RPMI7951 (cell line): ENCODE measurements around the gene GLIPR1L2. TPM values are rescaled to one million over a fixed set of nuclear protein-coding genes. Genes with fewer than 3 reads are reported as not detected.

ENCODE experiments used
- DNase-seq: peaks from one replicate; pipeline ENCODE4 v3.0.0-alpha.2; 2012; ENCODE audit warnings: low read depth
- total RNA-seq: library from RNA; depleted of rRNA; stranded (reverse); fragments of >200 nt; shearing (Covaris generic); gene quantifications from 2 replicates; pipeline ENCODE4 v1.2.3, GENCODE V29; 2014; rRNA removed

The GLIPR1L2 gene
- total RNA-seq, 1 experiment from 2014 or later: 0.36 TPM

DNA sequence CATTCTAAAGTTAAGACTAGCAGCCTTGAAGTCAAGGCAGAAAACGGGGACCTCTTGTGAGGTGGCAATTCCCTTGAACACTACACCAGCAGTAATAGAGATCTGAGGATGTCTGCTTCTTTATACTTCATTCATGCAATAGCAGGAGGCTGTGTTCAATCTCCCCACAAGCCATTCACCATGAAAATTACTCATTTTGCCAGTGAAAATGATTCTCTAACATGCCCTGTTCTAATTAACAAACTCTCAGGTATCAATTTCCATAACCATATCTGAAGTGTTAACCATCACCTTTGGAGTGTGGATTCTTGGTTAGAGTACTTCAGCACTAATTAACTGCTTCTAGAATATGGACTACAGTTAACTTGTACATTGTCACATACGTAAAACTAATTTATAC lies 86.2 kb downstream of the GLIPR1L2 start:
- no peak for DNase-seq

DNA sequence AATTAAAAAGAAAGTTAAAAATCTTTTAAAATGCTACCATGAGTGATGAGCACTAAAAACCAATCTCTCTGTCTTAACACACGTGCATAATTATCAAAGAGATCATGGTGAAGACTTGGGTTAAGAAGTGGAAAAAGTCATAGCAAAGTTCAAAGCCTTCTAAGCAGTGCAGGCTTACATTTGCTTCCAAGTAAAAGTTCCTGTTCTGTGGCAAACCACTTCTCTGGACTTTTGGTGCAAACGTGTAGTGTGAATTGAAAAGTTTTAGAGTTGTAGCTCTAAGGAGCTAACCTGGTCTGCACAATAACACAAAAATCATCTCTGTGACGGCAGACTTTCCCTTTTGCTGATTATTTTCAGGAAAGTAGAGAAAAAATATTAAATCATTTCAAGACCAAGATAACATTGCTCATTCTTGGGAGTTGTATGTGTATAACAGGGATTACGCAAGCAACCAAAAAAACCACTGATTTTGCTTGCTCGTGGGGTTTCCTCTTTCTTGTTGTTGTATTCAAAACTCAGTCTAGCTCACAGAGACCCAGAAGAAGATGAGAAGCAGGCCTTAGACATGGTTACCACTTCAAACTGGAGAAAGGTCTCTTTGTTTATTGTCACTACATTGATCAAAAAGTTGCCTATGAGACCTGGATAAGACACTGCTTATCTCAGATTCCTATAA lies 87.4 kb downstream of the GLIPR1L2 start:
- DNase-seq: peak; percentile 27

DNA sequence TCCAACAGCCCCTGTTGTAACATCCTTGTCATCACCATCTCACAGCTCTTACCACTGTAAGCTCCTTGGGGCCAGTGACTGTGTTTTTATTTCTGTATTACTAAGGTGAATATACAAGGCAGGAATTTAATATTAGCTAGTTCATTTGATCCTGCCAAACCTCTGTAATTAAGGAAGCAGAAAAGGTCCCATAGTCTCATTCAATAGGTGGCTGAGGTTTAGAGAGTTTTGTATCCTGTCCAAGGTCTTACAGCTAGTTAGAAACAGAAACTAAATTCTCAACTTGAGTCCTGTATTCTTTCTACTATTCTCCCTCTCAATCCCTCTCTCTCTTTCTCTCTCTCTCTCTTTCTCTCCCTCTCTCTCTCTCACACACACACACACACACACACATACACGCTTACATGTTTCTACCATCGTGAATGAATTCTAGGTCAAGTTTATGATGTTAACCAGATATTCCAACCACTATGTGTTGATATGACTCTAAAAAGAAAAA lies 89.1 kb downstream of the GLIPR1L2 start:
- peak; percentile 50 for DNase-seq

DNA sequence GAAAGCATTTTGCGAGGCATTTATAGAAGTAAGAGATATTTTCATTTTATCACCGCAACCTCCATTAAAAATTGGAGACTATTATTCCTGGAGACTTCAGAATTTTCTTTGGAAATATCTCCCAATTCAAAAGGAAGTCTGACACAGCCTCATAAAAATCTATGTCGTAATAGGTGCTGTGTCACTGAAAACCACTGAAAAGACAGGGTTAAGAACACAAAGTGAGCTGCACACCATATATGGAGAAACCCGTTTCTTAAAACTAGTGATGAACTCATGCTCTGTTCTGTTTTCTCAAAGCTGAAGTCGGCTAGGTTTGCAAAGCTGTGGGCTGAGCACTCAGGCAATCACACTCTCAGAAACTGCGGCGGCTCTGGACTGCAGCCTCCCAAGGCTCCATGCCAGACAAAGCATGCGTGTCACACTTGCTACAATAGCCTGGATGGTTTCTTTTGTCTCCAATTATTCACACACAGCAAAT lies 89.6 kb downstream of the GLIPR1L2 start, which contains the start of gene GLIPR1:
Gene GLIPR1 (plus strand): TSS at position 287 of the 481 bp plus-strand sequence. CDS start 126 bp downstream, at position 413.
- DNase-seq: peak; percentile 96

DNA sequence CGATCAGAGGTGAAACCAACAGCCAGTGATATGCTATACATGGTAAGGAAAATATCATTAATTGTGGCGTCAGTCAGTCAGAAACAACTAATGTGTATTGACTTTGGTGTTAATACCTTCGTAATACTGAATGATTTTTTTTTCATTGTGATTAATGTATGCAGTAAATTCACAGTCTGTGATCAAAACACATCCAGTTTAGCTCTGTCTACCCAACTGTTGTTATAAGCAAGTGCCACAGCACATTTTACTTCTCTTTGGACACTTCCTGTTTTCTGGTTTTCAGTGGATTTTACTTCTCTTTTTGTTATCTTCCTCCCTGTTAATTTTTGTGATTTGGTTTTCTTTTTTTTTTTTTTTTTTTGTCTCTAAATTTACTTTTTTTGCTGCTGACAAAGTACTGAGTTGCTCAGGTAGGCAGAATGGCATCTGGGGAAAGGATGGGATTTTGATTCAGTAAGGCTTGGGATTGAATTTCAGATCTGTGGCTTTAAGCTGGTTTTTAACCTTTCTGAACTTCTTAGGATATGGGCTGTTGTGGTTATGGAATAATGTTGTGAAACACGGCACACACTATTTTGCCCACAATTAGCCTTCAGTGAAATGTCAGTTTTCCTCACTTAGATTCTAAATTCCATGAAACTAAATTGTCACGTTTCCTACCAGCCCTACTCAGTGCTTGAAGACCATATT lies 90.3 kb downstream of the GLIPR1L2 start:
- DNase-seq: peak; percentile 34

DNA sequence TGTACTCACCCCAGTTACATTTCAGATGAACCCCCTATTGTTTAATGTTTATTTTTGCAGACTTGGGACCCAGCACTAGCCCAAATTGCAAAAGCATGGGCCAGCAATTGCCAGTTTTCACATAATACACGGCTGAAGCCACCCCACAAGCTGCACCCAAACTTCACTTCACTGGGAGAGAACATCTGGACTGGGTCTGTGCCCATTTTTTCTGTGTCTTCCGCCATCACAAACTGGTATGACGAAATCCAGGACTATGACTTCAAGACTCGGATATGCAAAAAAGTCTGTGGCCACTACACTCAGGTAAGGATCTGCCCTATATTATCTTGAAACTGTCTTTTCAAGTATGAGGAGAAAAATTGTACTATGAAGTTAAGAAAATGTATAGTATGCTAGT lies 90.9 kb downstream of the GLIPR1L2 start:
- DNase-seq: peak; percentile 53

Other genes starting within 250 kb of the GLIPR1L2 start
- not detected in 2 replicates for gene KCNC2, start 181.2 kb upstream of the GLIPR1L2 start, total RNA-seq
- gene CAPS2, start 60.8 kb upstream of the GLIPR1L2 start, total RNA-seq: 3.0 and 3.3 TPM in 2 replicates
- gene GLIPR1L1, start 56.4 kb upstream of the GLIPR1L2 start, total RNA-seq: not detected in 2 replicates
- 36.8 and 46.3 TPM in 2 replicates for gene GLIPR1, start 89.7 kb downstream of the GLIPR1L2 start, total RNA-seq
- 48.3 and 48.7 TPM in 2 replicates for gene KRR1, start 120.5 kb downstream of the GLIPR1L2 start, total RNA-seq